Tibial nerve (tissue), 3 donors: ENCODE measurements around the gene EIF4ENIF1.

ENCODE experiments used
- CTCF ChIP-seq, 5 experiments: fragments of 200-600 bp in 3 of 5; fragments of 450-650 bp in 2 of 5; sonication (generic) in 3 of 5; IDR thresholded peaks; one replicate each; pipeline ENCODE4 v1.5.1; 2016 to 2019; ENCODE audit warnings: antibody characterized with exemption in 5 of 5, mild to moderate bottlenecking in 3 of 5, moderate library complexity in 2 of 5
- POLR2A ChIP-seq, 2 donors: fragments of 450-650 bp; IDR thresholded peaks; one replicate each; pipeline ENCODE4 v1.6.1; 2017; ENCODE audit warnings: antibody characterized with exemption in 2 of 2, mild to moderate bottlenecking in 2 of 2, moderate library complexity in 2 of 2

- TF ChIP-seq CTCF (IDR thresholded peaks at IDR 0.05) (no peak), POLR2A (IDR thresholded peaks at IDR 0.05) (no peak)
These were observed 42.4 kb upstream of the EIF4ENIF1 start for GRCh38 chr22:31532060-31532459.
